ENCODE data around the gene CLIC3.

- no peak for TF ChIP-seq EZH2phosphoT487 (IDR thresholded peaks at IDR 0.05; ENCODE audit: low read depth)
- no peak for TF ChIP-seq CTCF (IDR thresholded peaks at IDR 0.05; ENCODE audit: low read depth, low read length)
Measured at GRCh38 chr9:137021979-137022661, 25.8 kb upstream of the CLIC3 start.
